Esophagus muscularis mucosa (tissue), 3 donors: ENCODE data around the gene SPATA7.

ENCODE experiments used
- CTCF ChIP-seq, 3 experiments: fragments of 200-600 bp in 2 of 3; fragments of 450-650 bp in 1 of 3; sonication (generic) in 2 of 3; IDR thresholded peaks; one replicate each; pipeline ENCODE4 v1.5.1; 2017 to 2019; ENCODE audit warnings: antibody characterized with exemption in 3 of 3, mild to moderate bottlenecking in 2 of 3, moderate library complexity in 1 of 3
- POLR2A ChIP-seq: fragments of 450-650 bp; IDR thresholded peaks from one replicate; pipeline ENCODE4 v1.6.1; 2017; ENCODE audit warnings: antibody characterized with exemption, moderate library complexity, mild to moderate bottlenecking, low read depth

GRCh38 chr14:88354358-88354757 is 31.1 kb upstream of the SPATA7 start:
- TF ChIP-seq CTCF (IDR thresholded peaks at IDR 0.05) (no peak), POLR2A (no peak)
